ENCODE data around the gene P2RY11. TPM values are rescaled to one million over a fixed set of nuclear protein-coding genes. Genes with fewer than 3 reads are reported as not detected.

P2RY11 gene
- total and polyA plus RNA-seq, 4 donors: 0.68 to 5.3 (median 3.7) TPM

DNA sequence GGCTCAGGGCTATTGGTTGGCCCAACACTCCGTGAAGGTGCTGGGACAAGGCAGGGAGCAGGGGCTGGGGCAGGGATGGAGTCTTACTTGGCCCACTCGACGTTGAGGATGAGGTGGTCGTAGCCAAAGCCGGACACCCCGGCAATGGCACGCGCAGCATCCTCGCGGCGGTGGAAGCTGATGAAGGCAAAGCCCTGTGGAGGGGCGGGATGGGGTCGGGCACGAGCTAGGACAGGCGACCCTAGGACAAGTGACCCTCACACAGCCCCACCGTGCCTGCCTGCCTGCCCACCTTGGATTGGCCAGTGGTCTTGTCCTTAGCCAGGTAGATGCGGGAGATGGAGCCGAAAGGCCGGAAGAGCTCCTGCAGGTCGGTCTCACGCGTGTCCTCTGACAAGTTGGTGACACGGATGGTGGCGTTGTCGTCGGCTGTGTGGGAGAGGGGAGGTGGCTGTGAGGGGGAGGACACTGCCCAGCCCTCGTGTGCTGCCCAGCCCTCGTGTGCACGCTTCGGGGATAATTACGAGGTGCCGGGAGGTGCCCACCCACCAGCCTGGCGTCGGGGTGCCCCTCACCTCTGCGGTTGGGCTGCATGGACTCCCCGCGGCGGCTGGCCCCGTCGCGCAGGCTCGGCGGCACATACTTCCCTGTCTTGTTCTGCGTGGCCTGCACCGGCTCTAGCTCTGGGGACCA is 4.0 kb downstream of the P2RY11 start:
- WGBS: 92% methylated on average over 45 of the region's 45 CpGs
- Histone ChIP-seq H3K36me3 (ENCODE audit: control insufficient read depth in 4 of 4, insufficient read depth in 3 of 4, low read depth in 1 of 4, low read length in 3 of 4) (peaks cover 11 to 47% (median 19%) of the 10 kb centered on the region in 4 donors), H3K4me3 (ENCODE audit: low read depth in 1 of 3, low read length in 3 of 3) (no peak overlapping the region), H3K9me3 (ENCODE audit: control insufficient read depth in 4 of 4, low read length in 3 of 4) (no peaks in the 10 kb centered on the region), H3K27me3 (ENCODE audit: control insufficient read depth in 4 of 4, insufficient read depth in 4 of 4, low read length in 3 of 4) (no peaks in the 10 kb centered on the region), H3K27ac (ENCODE audit: low read depth in 1 of 2, low read length in 2 of 2) (no peak overlapping the region), H3K9ac (ENCODE audit: low read depth in 1 of 2, low read length in 2 of 2) (no peak overlapping the region), H3K4me1 (ENCODE audit: control insufficient read depth in 4 of 4, insufficient read depth in 4 of 4, low read length in 3 of 4) (peaks cover 4 to 20% (median 12%) of the 10 kb centered on the region in 4 donors)
- TF ChIP-seq FOXA1 (IDR thresholded peaks at IDR 0.05) (no peak), GABPA (IDR thresholded peaks at IDR 0.05 in 1 of 2, conservative IDR thresholded peaks at IDR 0.05 in 1 of 2) (no peak)
- no peak for DNase-seq (ENCODE audit: low spot score)

DNA sequence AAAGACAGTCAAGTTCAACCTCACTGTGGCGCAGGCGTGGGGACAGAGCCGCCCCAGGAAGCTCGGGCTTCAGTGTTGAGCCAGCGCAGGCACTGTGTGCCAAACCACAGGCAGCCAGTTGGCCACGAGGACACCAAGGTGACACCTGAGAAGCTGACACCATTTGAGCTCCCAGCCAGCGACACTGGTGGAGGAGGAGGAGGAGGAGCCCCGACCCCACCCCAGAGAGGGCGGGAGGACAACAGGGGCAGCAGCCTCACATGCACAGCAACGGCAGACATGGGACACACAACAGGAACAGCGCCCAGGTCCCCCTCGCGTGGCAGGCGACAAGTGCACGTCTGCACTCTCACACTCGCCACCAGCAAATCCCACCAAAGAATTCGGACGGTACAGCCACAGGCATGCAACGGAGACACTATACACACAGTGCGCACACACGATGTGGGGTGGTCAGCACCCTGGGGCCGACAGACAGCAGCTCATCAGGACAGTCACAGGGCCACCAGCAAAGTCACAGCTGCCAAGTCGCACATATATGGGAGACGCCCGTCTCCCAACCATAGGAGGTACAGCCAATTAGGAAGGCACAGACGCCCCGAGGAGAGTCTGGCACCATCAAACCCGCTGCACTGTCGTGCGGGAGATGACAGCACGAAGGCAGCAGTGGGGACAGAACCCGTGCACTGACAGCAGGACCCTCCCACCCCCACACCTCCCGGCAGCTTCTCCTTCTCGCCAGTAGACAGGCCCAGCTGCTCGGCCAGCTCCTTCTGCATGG is 4.8 kb downstream of the P2RY11 start:
- H3K27me3 ChIP-seq (ENCODE audit: control insufficient read depth in 4 of 4, insufficient read depth in 4 of 4, low read length in 3 of 4): no peaks in the 10 kb centered on the region
- 91% methylated on average over 35 of the region's 35 CpGs for WGBS
- no peak overlapping the region for H3K9ac ChIP-seq (ENCODE audit: low read depth in 1 of 2, low read length in 2 of 2)
- no peaks in the 10 kb centered on the region for H3K9me3 ChIP-seq (ENCODE audit: control insufficient read depth in 4 of 4, low read length in 3 of 4)
- no peak for DNase-seq (ENCODE audit: low spot score)
- H3K27ac ChIP-seq (ENCODE audit: low read depth in 1 of 2, low read length in 2 of 2): no peak overlapping the region
- no peak overlapping the region for H3K4me3 ChIP-seq (ENCODE audit: low read depth in 1 of 3, low read length in 3 of 3)
- peaks cover 4 to 20% (median 12%) of the 10 kb centered on the region in 4 donors for H3K4me1 ChIP-seq (ENCODE audit: control insufficient read depth in 4 of 4, insufficient read depth in 4 of 4, low read length in 3 of 4)
- TF ChIP-seq RAD21 (IDR thresholded peaks at IDR 0.05) (no peak), HNF4A (conservative IDR thresholded peaks at IDR 0.05) (no peak), TAF1 (conservative IDR thresholded peaks at IDR 0.05) (no peak), JUND (IDR thresholded peaks at IDR 0.05) (no peak), YY1 (IDR thresholded peaks at IDR 0.05) (no peak), NR2F2 (IDR thresholded peaks at IDR 0.05) (no peak), FOXA2 (IDR thresholded peaks at IDR 0.05) (no peak)
- TF ChIP-seq, protein P1, sequence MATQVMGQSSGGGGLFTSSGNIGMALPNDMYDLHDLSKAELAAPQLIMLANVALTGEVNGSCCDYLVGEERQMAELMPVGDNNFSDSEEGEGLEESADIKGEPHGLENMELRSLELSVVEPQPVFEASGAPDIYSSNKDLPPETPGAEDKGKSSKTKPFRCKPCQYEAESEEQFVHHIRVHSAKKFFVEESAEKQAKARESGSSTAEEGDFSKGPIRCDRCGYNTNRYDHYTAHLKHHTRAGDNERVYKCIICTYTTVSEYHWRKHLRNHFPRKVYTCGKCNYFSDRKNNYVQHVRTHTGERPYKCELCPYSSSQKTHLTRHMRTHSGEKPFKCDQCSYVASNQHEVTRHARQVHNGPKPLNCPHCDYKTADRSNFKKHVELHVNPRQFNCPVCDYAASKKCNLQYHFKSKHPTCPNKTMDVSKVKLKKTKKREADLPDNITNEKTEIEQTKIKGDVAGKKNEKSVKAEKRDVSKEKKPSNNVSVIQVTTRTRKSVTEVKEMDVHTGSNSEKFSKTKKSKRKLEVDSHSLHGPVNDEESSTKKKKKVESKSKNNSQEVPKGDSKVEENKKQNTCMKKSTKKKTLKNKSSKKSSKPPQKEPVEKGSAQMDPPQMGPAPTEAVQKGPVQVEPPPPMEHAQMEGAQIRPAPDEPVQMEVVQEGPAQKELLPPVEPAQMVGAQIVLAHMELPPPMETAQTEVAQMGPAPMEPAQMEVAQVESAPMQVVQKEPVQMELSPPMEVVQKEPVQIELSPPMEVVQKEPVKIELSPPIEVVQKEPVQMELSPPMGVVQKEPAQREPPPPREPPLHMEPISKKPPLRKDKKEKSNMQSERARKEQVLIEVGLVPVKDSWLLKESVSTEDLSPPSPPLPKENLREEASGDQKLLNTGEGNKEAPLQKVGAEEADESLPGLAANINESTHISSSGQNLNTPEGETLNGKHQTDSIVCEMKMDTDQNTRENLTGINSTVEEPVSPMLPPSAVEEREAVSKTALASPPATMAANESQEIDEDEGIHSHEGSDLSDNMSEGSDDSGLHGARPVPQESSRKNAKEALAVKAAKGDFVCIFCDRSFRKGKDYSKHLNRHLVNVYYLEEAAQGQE (IDR thresholded peaks at IDR 0.05): no peak
- TF ChIP-seq, protein P2, sequence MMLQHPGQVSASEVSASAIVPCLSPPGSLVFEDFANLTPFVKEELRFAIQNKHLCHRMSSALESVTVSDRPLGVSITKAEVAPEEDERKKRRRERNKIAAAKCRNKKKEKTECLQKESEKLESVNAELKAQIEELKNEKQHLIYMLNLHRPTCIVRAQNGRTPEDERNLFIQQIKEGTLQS (IDR thresholded peaks at IDR 0.05): no peak
- H3K36me3 ChIP-seq (ENCODE audit: control insufficient read depth in 4 of 4, insufficient read depth in 3 of 4, low read depth in 1 of 4, low read length in 3 of 4): peaks cover 7 to 40% (median 19%) of the 10 kb centered on the region in 4 donors

DNA sequence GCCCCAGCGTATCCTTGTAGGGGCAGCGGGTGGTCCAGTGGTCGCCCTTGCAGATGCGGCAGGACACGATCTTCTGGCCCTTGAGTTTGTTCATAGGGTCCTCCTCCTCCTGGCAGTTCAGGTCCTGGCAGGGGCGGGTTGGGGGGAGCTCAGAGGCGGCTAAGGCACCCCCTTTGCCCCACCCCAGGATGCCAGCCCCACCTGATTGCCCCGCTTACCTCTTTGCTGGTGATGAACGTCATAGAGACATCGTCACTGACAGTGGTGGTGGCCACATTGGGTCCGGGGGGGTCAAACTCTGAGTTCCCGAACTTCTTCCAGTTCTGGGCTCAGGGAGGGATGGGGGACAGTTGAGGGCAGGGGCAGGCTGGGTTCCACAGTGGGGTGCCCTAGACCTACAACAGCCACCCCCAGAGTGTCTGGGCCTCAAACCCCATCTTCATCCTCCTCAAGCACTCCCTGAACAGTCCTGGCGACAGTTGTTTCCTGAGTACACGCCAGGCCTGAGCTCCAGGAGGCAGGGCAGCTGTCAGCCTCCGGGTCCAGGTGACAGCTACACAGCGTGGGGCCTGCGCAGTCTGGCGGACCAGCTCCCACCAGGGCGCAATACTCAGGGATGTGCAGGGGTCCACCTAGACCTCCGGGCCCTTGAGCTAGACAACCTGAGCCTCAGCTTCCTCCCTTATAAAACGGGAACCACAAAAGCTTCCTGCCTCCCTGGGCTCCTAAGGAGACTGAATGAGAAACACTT is 5.5 kb downstream of the P2RY11 start:
- Histone ChIP-seq H3K27me3 (ENCODE audit: control insufficient read depth in 4 of 4, insufficient read depth in 4 of 4, low read length in 3 of 4) (no peaks in the 10 kb centered on the region), H3K9ac (ENCODE audit: low read depth in 1 of 2, low read length in 2 of 2) (no peak overlapping the region), H3K4me1 (ENCODE audit: control insufficient read depth in 4 of 4, insufficient read depth in 4 of 4, low read length in 3 of 4) (peaks cover 4 to 20% (median 12%) of the 10 kb centered on the region in 4 donors), H3K36me3 (ENCODE audit: control insufficient read depth in 4 of 4, insufficient read depth in 3 of 4, low read depth in 1 of 4, low read length in 3 of 4) (peaks cover 7 to 37% (median 16%) of the 10 kb centered on the region in 4 donors), H3K4me3 (ENCODE audit: low read depth in 1 of 3, low read length in 3 of 3) (no peak overlapping the region), H3K27ac (ENCODE audit: low read depth in 1 of 2, low read length in 2 of 2) (no peak overlapping the region), H3K9me3 (ENCODE audit: control insufficient read depth in 4 of 4, low read length in 3 of 4) (no peaks in the 10 kb centered on the region)
- TF ChIP-seq, protein P3, sequence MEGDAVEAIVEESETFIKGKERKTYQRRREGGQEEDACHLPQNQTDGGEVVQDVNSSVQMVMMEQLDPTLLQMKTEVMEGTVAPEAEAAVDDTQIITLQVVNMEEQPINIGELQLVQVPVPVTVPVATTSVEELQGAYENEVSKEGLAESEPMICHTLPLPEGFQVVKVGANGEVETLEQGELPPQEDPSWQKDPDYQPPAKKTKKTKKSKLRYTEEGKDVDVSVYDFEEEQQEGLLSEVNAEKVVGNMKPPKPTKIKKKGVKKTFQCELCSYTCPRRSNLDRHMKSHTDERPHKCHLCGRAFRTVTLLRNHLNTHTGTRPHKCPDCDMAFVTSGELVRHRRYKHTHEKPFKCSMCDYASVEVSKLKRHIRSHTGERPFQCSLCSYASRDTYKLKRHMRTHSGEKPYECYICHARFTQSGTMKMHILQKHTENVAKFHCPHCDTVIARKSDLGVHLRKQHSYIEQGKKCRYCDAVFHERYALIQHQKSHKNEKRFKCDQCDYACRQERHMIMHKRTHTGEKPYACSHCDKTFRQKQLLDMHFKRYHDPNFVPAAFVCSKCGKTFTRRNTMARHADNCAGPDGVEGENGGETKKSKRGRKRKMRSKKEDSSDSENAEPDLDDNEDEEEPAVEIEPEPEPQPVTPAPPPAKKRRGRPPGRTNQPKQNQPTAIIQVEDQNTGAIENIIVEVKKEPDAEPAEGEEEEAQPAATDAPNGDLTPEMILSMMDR (IDR thresholded peaks at IDR 0.05; ENCODE audit: low read depth, low read length, missing input control): no peak
- TF ChIP-seq FOXA2 (IDR thresholded peaks at IDR 0.05) (no peak), TAF1 (conservative IDR thresholded peaks at IDR 0.05) (no peak), NR2F2 (IDR thresholded peaks at IDR 0.05) (no peak), SP1 (IDR thresholded peaks at IDR 0.05) (no peak), GABPA (IDR thresholded peaks at IDR 0.05 in 1 of 2, conservative IDR thresholded peaks at IDR 0.05 in 1 of 2) (no peak), HNF4G (IDR thresholded peaks at IDR 0.05) (no peak)
- TF ChIP-seq, protein P2 (IDR thresholded peaks at IDR 0.05): no peak
- TF ChIP-seq, protein P4, sequence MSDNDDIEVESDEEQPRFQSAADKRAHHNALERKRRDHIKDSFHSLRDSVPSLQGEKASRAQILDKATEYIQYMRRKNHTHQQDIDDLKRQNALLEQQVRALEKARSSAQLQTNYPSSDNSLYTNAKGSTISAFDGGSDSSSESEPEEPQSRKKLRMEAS (IDR thresholded peaks at IDR 0.05): no peak
- no peak for DNase-seq (ENCODE audit: low spot score)
- 93% methylated on average over 21 of the region's 21 CpGs for WGBS

Measured in liver (tissue), 9 donors.